GM23248 (cell line): ENCODE results near the gene RAB39B. TPM values are rescaled to one million over a fixed set of nuclear protein-coding genes. Genes with fewer than 3 reads are reported as not detected.
"Not testable (repeated sequence)": the region's sequence is repeated elsewhere in the genome, so short reads cannot be mapped to it uniquely, and the experiment has no call there.

ENCODE experiments used
- DNase-seq: peaks from one replicate; pipeline ENCODE4 v3.0.0-alpha.2; 2015
- H2AFZ ChIP-seq: fragments of 200-600 bp; sonication (generic); 2 replicates; pipeline ENCODE4 v1.6.1; 2016; ENCODE audit warnings: antibody characterized with exemption
- H3F3A ChIP-seq: fragments of 200-600 bp; sonication (generic); 2 replicates; pipeline ENCODE4 v1.6.1; 2016; ENCODE audit warnings: mild to moderate bottlenecking, antibody characterized with exemption, mixed run types; ENCODE audit not compliant: insufficient read depth
- H3K27ac ChIP-seq: fragments of 200-600 bp; sonication (generic); 2 replicates; pipeline ENCODE4 v1.5.1; 2016; ENCODE audit warnings: mild to moderate bottlenecking
- H3K27me3 ChIP-seq: fragments of 200-600 bp; sonication (generic); replicated peaks from 2 replicates; pipeline ENCODE4 v1.6.1; 2016; ENCODE audit warnings: mild to moderate bottlenecking; ENCODE audit not compliant: insufficient read depth
- H3K36me3 ChIP-seq: fragments of 200-600 bp; sonication (generic); 2 replicates; pipeline ENCODE4 v1.6.1; 2016; ENCODE audit warnings: low read depth, mild to moderate bottlenecking
- H3K4me1 ChIP-seq: fragments of 200-600 bp; sonication (generic); 2 replicates; pipeline ENCODE4 v1.6.1; 2016; ENCODE audit warnings: mild to moderate bottlenecking; ENCODE audit not compliant: insufficient read depth
- H3K4me2 ChIP-seq: fragments of 200-600 bp; sonication (generic); one replicate; pipeline ENCODE4 v1.6.1; 2016; ENCODE audit warnings: mild to moderate bottlenecking; ENCODE audit not compliant: unreplicated experiment
- H3K4me3 ChIP-seq: fragments of 200-600 bp; sonication (generic); 2 replicates; pipeline ENCODE4 v1.5.1; 2016; ENCODE audit warnings: mild to moderate bottlenecking
- H3K79me2 ChIP-seq: fragments of 200-600 bp; sonication (generic); 2 replicates; pipeline ENCODE4 v1.6.1; 2016; ENCODE audit warnings: mild to moderate bottlenecking; ENCODE audit not compliant: insufficient read depth
- H3K9ac ChIP-seq: fragments of 200-600 bp; sonication (generic); 2 replicates; pipeline ENCODE4 v1.6.1; 2016; ENCODE audit warnings: mild to moderate bottlenecking
- H3K9me2 ChIP-seq: fragments of 200-600 bp; sonication (generic); 2 replicates; pipeline ENCODE4 v1.6.1; 2016; ENCODE audit warnings: mixed run types, mild to moderate bottlenecking, moderate library complexity; ENCODE audit not compliant: insufficient read depth
- H3K9me3 ChIP-seq: fragments of 200-600 bp; sonication (generic); one replicate; pipeline ENCODE4 v1.6.1; 2017; ENCODE audit warnings: low read depth
- H4K20me1 ChIP-seq: fragments of 200-600 bp; sonication (generic); 2 replicates; pipeline ENCODE4 v1.6.0; 2016; ENCODE audit not compliant: insufficient read depth
- EZH2 ChIP-seq: fragments of 200-600 bp; sonication (generic); IDR thresholded peaks from 2 replicates; pipeline ENCODE4 v1.6.1; 2018; ENCODE audit warnings: antibody characterized with exemption, mild to moderate bottlenecking; ENCODE audit not compliant: insufficient read depth, poor library complexity, severe bottlenecking
- EZH2phosphoT487 ChIP-seq: fragments of 200-600 bp; sonication (generic); IDR thresholded peaks from 2 replicates; pipeline ENCODE4 v1.6.1; 2018; ENCODE audit warnings: antibody characterized with exemption, moderate library complexity, mild to moderate bottlenecking, low read depth; ENCODE audit not compliant: insufficient read depth
- WGBS, 2 experiments: methylation state at CpG; one replicate each; pipeline ENCODE4 v1.1.6; 2015 to 2017; ENCODE audit warnings: low lambda C conversion rate in 2 of 2, low coverage in 1 of 2; ENCODE audit errors: missing lambda C conversion rate in 2 of 2; 5-methylcytosine and 5-hydroxymethylcytosine counted together
- in situ Hi-C: fragments of 300-500 bp; cut with MboI; formaldehyde crosslinking; loops from 2 replicates; pipeline ENCODE4 v1.15.0; 2020
- polyA plus RNA-seq: library from polyadenylated mRNA; unstranded; fragments of >200 nt; fragmentation: Nextera tagmentation; extraction: Ambion mirVana; gene quantifications from 2 replicates; pipeline ENCODE4 v1.2.1, GENCODE V29; 2016
- total RNA-seq: library from RNA; depleted of rRNA; stranded (reverse); fragments of >200 nt; shearing (Covaris generic); gene quantifications from 2 replicates; pipeline ENCODE4 v1.2.3, GENCODE V29; 2014

RAB39B gene
- total and polyA plus RNA-seq, 2 experiments from 2014 or later: 1.1 to 3.1 TPM

DNA sequence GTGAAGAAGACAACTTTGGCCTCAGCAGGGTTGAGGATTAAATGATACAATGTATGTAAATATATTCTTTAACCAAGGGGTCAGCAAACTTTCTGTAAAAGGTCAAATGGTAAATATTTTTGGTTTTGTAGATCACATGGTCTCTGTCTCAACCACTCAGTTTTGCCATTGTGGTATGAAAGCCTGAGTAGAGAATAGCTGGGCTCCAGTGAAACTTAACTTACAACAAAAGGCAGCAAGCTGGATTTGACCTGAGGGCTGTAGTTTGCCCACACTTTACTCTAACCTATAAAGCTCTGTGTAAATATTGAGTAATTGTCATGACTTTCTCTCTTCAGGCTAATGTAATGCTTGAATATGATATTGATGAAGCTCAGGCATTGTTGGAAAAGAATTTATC, 28.4 kb downstream of the RAB39B start:
- TF ChIP-seq EZH2 (no peak), EZH2phosphoT487 (no peak)
- DNase-seq: no peak
- Histone ChIP-seq H3K9ac (no peak overlapping the region), H2AFZ (no peak overlapping the region), H3K9me2 (no peaks in the 10 kb centered on the region), H3F3A (no peaks in the 10 kb centered on the region), H3K4me2 (no peak overlapping the region), H3K27ac (no peak overlapping the region), H3K4me1 (no peaks in the 10 kb centered on the region), H3K27me3 (no peaks in the 10 kb centered on the region), H3K79me2 (no peaks in the 10 kb centered on the region), H3K9me3 (no peaks in the 10 kb centered on the region), H3K4me3 (no peak overlapping the region), H4K20me1 (no peaks in the 10 kb centered on the region), H3K36me3 (no peaks in the 10 kb centered on the region; the same call in 1 of the 2 replicates)
- in situ Hi-C loops: no loop called here

DNA sequence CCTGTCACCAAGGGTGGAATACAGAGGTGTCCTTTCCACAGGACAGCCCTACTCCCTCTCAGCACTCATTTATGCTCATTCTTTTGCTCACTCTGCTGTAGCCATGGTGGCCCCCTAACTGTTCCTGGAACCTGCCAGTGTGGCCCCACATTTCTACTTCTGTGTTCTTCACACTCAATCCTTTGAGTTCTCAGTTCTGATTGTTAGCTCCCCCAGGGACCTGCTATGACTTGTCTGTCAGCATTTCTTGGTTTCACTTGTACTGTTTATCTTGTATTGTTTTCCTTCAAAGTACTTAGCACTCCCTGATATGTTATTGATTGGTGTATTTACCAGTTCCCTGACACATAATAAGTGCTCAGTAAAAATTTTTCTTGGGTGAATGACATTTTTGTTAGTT, 33.1 kb downstream of the RAB39B start:
- H2AFZ ChIP-seq: no peak overlapping the region
- no peaks in the 10 kb centered on the region for H4K20me1 ChIP-seq
- peaks cover 9% of the 10 kb centered on the region for H3K36me3 ChIP-seq
- in situ Hi-C loops: no loop called here
- no peak overlapping the region for H3K4me2 ChIP-seq
- H3K9ac ChIP-seq: no peak overlapping the region
- no peak for DNase-seq
- no peaks in the 10 kb centered on the region for H3K4me1 ChIP-seq
- no peaks in the 10 kb centered on the region for H3K9me2 ChIP-seq
- no peaks in the 10 kb centered on the region for H3K79me2 ChIP-seq
- no peaks in the 10 kb centered on the region for H3K27me3 ChIP-seq
- TF ChIP-seq EZH2: no peak
- TF ChIP-seq EZH2phosphoT487: no peak
- H3K27ac ChIP-seq: no peak overlapping the region
- H3F3A ChIP-seq: no peaks in the 10 kb centered on the region
- no peaks in the 10 kb centered on the region for H3K9me3 ChIP-seq
- H3K4me3 ChIP-seq: no peak overlapping the region

DNA sequence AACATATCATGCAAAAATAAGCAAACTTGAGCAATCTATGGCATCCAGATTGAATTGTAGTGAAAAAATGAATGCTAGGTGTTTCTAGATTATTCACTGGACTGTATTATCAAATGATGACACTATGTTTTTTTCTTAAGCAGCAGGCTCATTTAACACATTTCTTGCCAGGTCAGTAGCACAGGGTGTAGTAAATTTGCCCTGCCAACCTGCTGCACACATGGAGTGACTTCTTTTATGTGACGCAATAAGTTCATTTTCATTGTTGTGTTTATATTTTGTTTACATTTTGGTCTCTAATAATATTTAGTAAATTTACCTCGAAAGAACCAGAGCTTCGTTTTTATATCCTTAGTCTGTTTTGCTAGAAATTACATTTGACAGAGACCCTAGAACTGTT, 38.5 kb downstream of the RAB39B start:
- TF ChIP-seq EZH2phosphoT487: no peak
- in situ Hi-C loops: no loop called here
- H3K9me2 ChIP-seq: no peaks in the 10 kb centered on the region
- H3K9ac ChIP-seq: no peak overlapping the region
- H2AFZ ChIP-seq: no peak overlapping the region
- peaks cover 9% of the 10 kb centered on the region for H3K36me3 ChIP-seq
- DNase-seq: no peak
- no peaks in the 10 kb centered on the region for H3K27me3 ChIP-seq
- 80 to 91% methylated on average over 3 of the region's 3 CpGs for WGBS, 2 experiments
- peaks cover 26% of the 10 kb centered on the region for H3K79me2 ChIP-seq
- H3K4me1 ChIP-seq: no peaks in the 10 kb centered on the region
- no peaks in the 10 kb centered on the region for H4K20me1 ChIP-seq
- no peaks in the 10 kb centered on the region for H3F3A ChIP-seq
- no peak overlapping the region for H3K27ac ChIP-seq
- no peaks in the 10 kb centered on the region for H3K9me3 ChIP-seq
- no peak overlapping the region for H3K4me3 ChIP-seq
- H3K4me2 ChIP-seq: no peak overlapping the region

DNA sequence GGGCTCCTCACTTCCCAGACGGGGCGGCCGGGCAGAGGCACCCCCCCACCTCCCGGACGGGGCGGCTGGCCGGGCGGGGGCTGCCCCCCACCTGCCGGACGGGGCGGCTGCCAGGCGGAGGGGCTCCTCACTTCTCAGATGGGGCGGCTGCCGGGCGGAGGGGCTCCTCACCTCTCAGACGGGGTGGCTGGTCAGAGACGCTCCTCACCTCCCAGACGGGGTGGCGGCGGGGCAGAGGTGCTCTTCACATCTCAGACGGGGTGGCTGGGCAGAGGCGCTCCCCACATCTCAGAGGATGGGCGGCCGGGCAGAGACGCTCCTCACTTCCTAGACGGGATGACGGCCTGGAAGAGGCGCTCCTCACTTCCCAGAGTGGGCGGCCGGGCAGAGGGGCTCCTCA, 40.5 kb downstream of the RAB39B start:
- peaks cover 46% of the 10 kb centered on the region for H3K79me2 ChIP-seq
- H4K20me1 ChIP-seq, H3K9ac ChIP-seq, H3K9me3 ChIP-seq, H3K4me3 ChIP-seq, H3K4me2 ChIP-seq, H3K27ac ChIP-seq, in situ Hi-C loops, H3K4me1 ChIP-seq, H3F3A ChIP-seq, H3K36me3 ChIP-seq, H3K9me2 ChIP-seq, H2AFZ ChIP-seq, DNase-seq, H3K27me3 ChIP-seq: not testable (repeated sequence)
- WGBS, 2 experiments: 100% methylated on average over 6 of the region's 30 CpGs; no CpG with 5 or more reads in 1 of the 2 experiments

DNA sequence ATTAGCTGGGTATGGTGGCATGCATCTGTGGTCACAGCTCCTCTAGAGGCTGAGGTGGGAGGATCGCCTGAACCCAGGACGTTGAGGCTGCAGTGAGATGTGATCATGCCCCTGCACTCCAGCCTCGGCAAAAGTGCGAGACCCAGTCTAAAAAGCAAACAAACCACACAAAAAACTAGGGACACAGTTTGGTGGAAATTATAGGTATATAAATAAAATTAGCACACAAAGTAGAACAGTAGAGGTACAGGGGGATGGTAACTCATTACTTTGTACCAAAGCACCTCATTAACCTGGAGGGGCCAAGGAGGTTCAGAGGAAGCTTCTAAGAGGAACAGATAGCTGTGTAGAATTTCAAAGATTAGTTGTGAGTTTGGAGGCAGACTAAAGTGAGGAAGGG, 42.9 kb downstream of the RAB39B start:
- H3K4me2 ChIP-seq: no peak overlapping the region
- 94 to 98% methylated on average over 4 of the region's 4 CpGs for WGBS, 2 experiments
- H4K20me1 ChIP-seq: no peaks in the 10 kb centered on the region
- TF ChIP-seq EZH2: no peak
- TF ChIP-seq EZH2phosphoT487: no peak
- in situ Hi-C loops: no loop called here
- no peaks in the 10 kb centered on the region for H3K9me2 ChIP-seq
- no peak overlapping the region for H3K9ac ChIP-seq
- no peaks in the 10 kb centered on the region for H3K27me3 ChIP-seq
- peaks cover 6% of the 10 kb centered on the region; the same call in 1 of the 2 replicates for H3K4me1 ChIP-seq
- DNase-seq: no peak
- H3K79me2 ChIP-seq: peaks cover 61% of the 10 kb centered on the region
- H2AFZ ChIP-seq: no peak overlapping the region
- H3K36me3 ChIP-seq: no peaks in the 10 kb centered on the region
- H3F3A ChIP-seq: no peaks in the 10 kb centered on the region; the same call in 1 of the 2 replicates
- H3K9me3 ChIP-seq: no peaks in the 10 kb centered on the region
- no peak overlapping the region for H3K4me3 ChIP-seq
- no peak overlapping the region for H3K27ac ChIP-seq
